Activated naive CD4-positive, alpha-beta T cell (primary cell): ENCODE results near the gene BRMS1.
A peak's percentile ranks its signal among the peaks of the same experiment; 100 is the strongest.

ENCODE experiments used
- DNase-seq, 4 experiments: peaks; one replicate each; lab custom pipeline; 2025; lab: John Stamatoyannopoulos, UW

Gene BRMS1

GRCh38 chr11:66309475-66309874 is 35.4 kb downstream of the BRMS1 start:
- DNase-seq = no peak

- no peak for DNase-seq
These were observed 42.2 kb downstream of the BRMS1 start for GRCh38 chr11:66302656-66303055.

- no peak for DNase-seq
These were observed 45.7 kb downstream of the BRMS1 start for GRCh38 chr11:66299186-66299585.

- DNase-seq = no peak
These were observed 47.3 kb downstream of the BRMS1 start for GRCh38 chr11:66297610-66298009.

GRCh38 chr11:66294626-66295620 is 50.0 kb downstream of the BRMS1 start:
- DNase-seq = no peak

GRCh38 chr11:66293777-66294625 is 50.9 kb downstream of the BRMS1 start:
- DNase-seq = no peak

GRCh38 chr11:66293352-66293751 is 51.6 kb downstream of the BRMS1 start:
- no peak for DNase-seq

GRCh38 chr11:66292543-66293332 is 52.2 kb downstream of the BRMS1 start:
- DNase-seq = no peak

- no peak for DNase-seq
These were observed 53.0 kb downstream of the BRMS1 start, which contains the start of gene TMEM151A for GRCh38 chr11:66291706-66292542. Gene TMEM151A, plus strand, starts transcription at chr11:66291894. Its CDS starts 120 bp downstream, at chr11:66292014.

GRCh38 chr11:66291303-66291705 is 53.6 kb downstream of the BRMS1 start:
- no peak for DNase-seq

GRCh38 chr11:66290330-66290621 is 54.6 kb downstream of the BRMS1 start:
- DNase-seq = no peak

- DNase-seq = peak; percentile 68 to 80 (median 74)
These were observed 55.2 kb downstream of the BRMS1 start for GRCh38 chr11:66289548-66290329.

- peak; percentile 92 to 97 (median 94) for DNase-seq
These were observed 56.0 kb downstream of the BRMS1 start, which contains the start of gene YIF1A for GRCh38 chr11:66288671-66289547. Gene YIF1A, minus strand, starts transcription at chr11:66289143. Its CDS starts 158 bp downstream, at chr11:66288985.

- DNase-seq = no peak
These were observed 56.8 kb downstream of the BRMS1 start for GRCh38 chr11:66287889-66288670.
